Tibial nerve (tissue), 3 donors: ENCODE results near the gene HAX1.

Source experiments
- POLR2A ChIP-seq, 2 donors: fragments of 450-650 bp; IDR thresholded peaks; one replicate each; pipeline ENCODE4 v1.6.1; 2017; ENCODE audit warnings: antibody characterized with exemption in 2 of 2, mild to moderate bottlenecking in 2 of 2, moderate library complexity in 2 of 2
- TF ChIP-seq, protein P1 (sequence below), 5 experiments: fragments of 200-600 bp in 3 of 5; fragments of 450-650 bp in 2 of 5; sonication (generic) in 3 of 5; IDR thresholded peaks; one replicate each; pipeline ENCODE4 v1.5.1; 2016 to 2019; ENCODE audit warnings: antibody characterized with exemption in 5 of 5, mild to moderate bottlenecking in 3 of 5, moderate library complexity in 2 of 5

DNA sequence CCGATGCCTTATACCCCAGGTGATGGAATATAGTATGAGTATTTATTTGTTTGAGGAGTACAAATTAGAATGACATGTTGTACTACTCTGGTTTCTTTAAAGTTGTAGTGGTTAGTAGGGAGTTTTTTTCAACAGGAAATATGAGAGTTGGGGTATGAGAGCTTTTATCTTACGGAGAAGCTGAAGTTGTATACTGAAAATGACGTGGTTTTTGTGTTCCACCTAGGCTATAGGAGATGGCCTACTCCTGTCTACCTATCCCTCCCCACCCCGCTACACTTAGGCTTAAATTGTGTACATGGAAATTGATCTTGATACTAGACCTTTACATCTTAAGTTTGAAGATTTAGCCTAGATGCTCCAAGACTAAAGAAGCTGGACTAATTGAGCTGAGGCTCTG, 6.8 kb upstream of the HAX1 start:
- TF ChIP-seq, protein P1, sequence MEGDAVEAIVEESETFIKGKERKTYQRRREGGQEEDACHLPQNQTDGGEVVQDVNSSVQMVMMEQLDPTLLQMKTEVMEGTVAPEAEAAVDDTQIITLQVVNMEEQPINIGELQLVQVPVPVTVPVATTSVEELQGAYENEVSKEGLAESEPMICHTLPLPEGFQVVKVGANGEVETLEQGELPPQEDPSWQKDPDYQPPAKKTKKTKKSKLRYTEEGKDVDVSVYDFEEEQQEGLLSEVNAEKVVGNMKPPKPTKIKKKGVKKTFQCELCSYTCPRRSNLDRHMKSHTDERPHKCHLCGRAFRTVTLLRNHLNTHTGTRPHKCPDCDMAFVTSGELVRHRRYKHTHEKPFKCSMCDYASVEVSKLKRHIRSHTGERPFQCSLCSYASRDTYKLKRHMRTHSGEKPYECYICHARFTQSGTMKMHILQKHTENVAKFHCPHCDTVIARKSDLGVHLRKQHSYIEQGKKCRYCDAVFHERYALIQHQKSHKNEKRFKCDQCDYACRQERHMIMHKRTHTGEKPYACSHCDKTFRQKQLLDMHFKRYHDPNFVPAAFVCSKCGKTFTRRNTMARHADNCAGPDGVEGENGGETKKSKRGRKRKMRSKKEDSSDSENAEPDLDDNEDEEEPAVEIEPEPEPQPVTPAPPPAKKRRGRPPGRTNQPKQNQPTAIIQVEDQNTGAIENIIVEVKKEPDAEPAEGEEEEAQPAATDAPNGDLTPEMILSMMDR (IDR thresholded peaks at IDR 0.05) = no peak
- no peak for TF ChIP-seq POLR2A (IDR thresholded peaks at IDR 0.05)
